Keratinocyte (primary cell): ENCODE results near the gene MAVS.

Experiments
- EZH2 ChIP-seq: IDR thresholded peaks from one replicate; pipeline ENCODE4 v1.6.1; 2012; ENCODE audit warnings: inconsistent platforms, mild to moderate bottlenecking, low read length, moderate library complexity
- TF ChIP-seq, protein P1 (sequence below), 3 experiments: IDR thresholded peaks in 1 of 3; conservative IDR thresholded peaks in 1 of 3; optimal IDR thresholded peaks in 1 of 3; 2 replicates in 2 of 3; 3 replicates in 1 of 3; pipeline versions ENCODE3 to v1.5.1; 2011; ENCODE audit warnings: low read length in 3 of 3, mild to moderate bottlenecking in 3 of 3, moderate library complexity in 2 of 3, control low read depth in 1 of 3, inconsistent platforms in 1 of 3; ENCODE audit not compliant: insufficient read depth in 2 of 3; ENCODE audit errors: extremely low read depth in 1 of 3

DNA sequence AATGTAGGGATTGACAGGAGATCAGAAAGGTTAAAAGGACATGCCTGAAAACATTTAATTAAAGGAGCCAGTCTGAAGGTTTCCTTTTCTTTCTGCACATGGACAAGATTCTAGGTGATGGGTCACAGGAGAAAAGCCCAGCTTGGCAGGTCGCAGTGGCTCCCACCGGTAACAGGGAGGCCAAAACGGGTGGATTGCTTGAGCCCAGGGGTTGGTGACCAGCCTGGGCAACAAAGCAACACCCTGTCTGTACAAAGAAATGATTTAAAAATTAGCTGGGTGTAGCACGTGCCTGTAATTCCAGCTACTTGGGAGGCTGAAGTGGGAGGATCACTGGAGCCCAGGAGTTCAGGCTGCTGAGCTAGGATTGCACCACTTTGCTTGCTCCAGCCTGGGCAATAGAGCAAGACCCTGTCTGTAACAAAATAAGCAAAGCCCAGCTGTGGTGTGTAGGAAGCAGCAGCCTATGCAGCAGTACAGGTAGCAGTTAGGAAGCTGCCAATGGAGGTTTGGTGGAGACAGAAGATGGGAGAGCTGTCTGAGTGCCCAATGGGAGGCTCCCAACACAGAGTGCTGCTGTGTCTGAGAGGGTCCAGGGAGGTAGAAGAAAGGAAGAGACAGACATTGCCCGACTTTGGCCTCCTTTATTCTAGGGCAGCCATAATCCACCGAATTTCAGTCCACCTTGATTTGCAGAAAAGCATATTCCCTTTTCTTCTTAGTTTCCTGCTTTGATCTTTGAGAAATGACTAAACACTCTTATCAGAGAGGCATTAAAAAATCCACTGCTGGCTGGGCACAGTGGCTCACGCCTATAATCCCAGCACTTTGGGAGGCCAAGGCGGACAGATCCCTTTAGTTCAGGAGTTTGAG is 33.4 kb upstream of the MAVS start:
- TF ChIP-seq, protein P1, sequence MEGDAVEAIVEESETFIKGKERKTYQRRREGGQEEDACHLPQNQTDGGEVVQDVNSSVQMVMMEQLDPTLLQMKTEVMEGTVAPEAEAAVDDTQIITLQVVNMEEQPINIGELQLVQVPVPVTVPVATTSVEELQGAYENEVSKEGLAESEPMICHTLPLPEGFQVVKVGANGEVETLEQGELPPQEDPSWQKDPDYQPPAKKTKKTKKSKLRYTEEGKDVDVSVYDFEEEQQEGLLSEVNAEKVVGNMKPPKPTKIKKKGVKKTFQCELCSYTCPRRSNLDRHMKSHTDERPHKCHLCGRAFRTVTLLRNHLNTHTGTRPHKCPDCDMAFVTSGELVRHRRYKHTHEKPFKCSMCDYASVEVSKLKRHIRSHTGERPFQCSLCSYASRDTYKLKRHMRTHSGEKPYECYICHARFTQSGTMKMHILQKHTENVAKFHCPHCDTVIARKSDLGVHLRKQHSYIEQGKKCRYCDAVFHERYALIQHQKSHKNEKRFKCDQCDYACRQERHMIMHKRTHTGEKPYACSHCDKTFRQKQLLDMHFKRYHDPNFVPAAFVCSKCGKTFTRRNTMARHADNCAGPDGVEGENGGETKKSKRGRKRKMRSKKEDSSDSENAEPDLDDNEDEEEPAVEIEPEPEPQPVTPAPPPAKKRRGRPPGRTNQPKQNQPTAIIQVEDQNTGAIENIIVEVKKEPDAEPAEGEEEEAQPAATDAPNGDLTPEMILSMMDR (optimal IDR thresholded peaks at IDR 0.05 in 1 of 3, IDR thresholded peaks at IDR 0.05 in 1 of 3, conservative IDR thresholded peaks at IDR 0.05 in 1 of 3; ENCODE audit: extremely low read depth in 1 of 3, insufficient read depth in 2 of 3, low read length in 3 of 3): no peak
- TF ChIP-seq EZH2: no peak
